HepG2 (cell line): ENCODE data around the gene NDUFB5. TPM values are rescaled to one million over a fixed set of nuclear protein-coding genes. Genes with fewer than 3 reads are reported as not detected.

Experiments
- BCLAF1 ChIP-seq: fragments of 450-650 bp; IDR thresholded peaks from 2 replicates; pipeline ENCODE4 v1.6.1; 2017; ENCODE audit warnings: mild to moderate bottlenecking
- DNMT1 ChIP-seq: sonication (generic); formaldehyde crosslinking; IDR thresholded peaks from 2 replicates; pipeline ENCODE4 v1.5.1; 2020; ENCODE audit warnings: mild to moderate bottlenecking, missing genetic modification reagents
- GTF2F1 ChIP-seq: fragments of 150-350 bp; IDR thresholded peaks from 2 replicates; pipeline ENCODE4 v1.6.1; 2014; ENCODE audit warnings: low read length
- HCFC1 ChIP-seq: fragments of 150-350 bp; IDR thresholded peaks from 2 replicates; pipeline ENCODE4 v1.6.1; 2014; ENCODE audit warnings: low read depth, low read length
- HMGA1 ChIP-seq: sonication (generic); formaldehyde crosslinking; conservative IDR thresholded peaks from 2 replicates; pipeline ENCODE4 v1.4.0; 2020; ENCODE audit warnings: missing genetic modification reagents
- MLX ChIP-seq: IDR thresholded peaks from 2 replicates; pipeline ENCODE4 v1.6.1; 2016
- MXD1 ChIP-seq: sonication (generic); formaldehyde crosslinking; IDR thresholded peaks from 2 replicates; pipeline ENCODE4 v1.4.0; 2020; ENCODE audit warnings: mild to moderate bottlenecking, missing genetic modification reagents
- NR2F6 ChIP-seq, 2 experiments: IDR thresholded peaks; 2 replicates each; pipeline ENCODE4 v1.6.1; 2016; ENCODE audit warnings: antibody characterized with exemption in 1 of 2, mild to moderate bottlenecking in 1 of 2
- NR3C1 ChIP-seq: sonication (generic); formaldehyde crosslinking; IDR thresholded peaks from 2 replicates; pipeline ENCODE4 v1.4.0; 2020; ENCODE audit warnings: missing genetic modification reagents
- RNF219 ChIP-seq: sonication (generic); formaldehyde crosslinking; IDR thresholded peaks from 2 replicates; pipeline ENCODE4 v1.5.0; 2020; ENCODE audit warnings: mild to moderate bottlenecking, missing genetic modification reagents
- ZBTB34 ChIP-seq: sonication (generic); formaldehyde crosslinking; IDR thresholded peaks from 2 replicates; pipeline ENCODE4 v1.8.0; 2022; ENCODE audit warnings: mild to moderate bottlenecking, missing genetic modification reagents
- ZNF138 ChIP-seq: sonication (generic); formaldehyde crosslinking; IDR thresholded peaks from 2 replicates; pipeline ENCODE4 v1.5.0; 2020; ENCODE audit warnings: mild to moderate bottlenecking, low read depth, missing genetic modification reagents
- ZNF30 ChIP-seq: sonication (generic); formaldehyde crosslinking; IDR thresholded peaks from 2 replicates; pipeline ENCODE4 v1.5.0; 2020; ENCODE audit warnings: mild to moderate bottlenecking, missing genetic modification reagents
- ZNF354B ChIP-seq: sonication (generic); formaldehyde crosslinking; IDR thresholded peaks from 2 replicates; pipeline ENCODE4 v1.8.0; 2022; ENCODE audit warnings: mild to moderate bottlenecking, missing genetic modification reagents
- ZNF576 ChIP-seq: sonication (generic); formaldehyde crosslinking; IDR thresholded peaks from 2 replicates; pipeline ENCODE4 v1.4.0; 2020; ENCODE audit warnings: mild to moderate bottlenecking, missing genetic modification reagents
- ZNF724P ChIP-seq: sonication (generic); formaldehyde crosslinking; IDR thresholded peaks from 2 replicates; pipeline ENCODE4 v1.8.0; 2022; ENCODE audit warnings: missing genetic modification reagents, borderline replicate concordance
- ZSCAN12 ChIP-seq: sonication (generic); formaldehyde crosslinking; IDR thresholded peaks from 2 replicates; pipeline ENCODE4 v1.9.0; 2021; ENCODE audit warnings: mild to moderate bottlenecking, missing genetic modification reagents
- ZXDC ChIP-seq: sonication (generic); formaldehyde crosslinking; IDR thresholded peaks from 2 replicates; pipeline ENCODE4 v1.5.0; 2020; ENCODE audit warnings: mild to moderate bottlenecking, missing genetic modification reagents
- polyA plus RNA-seq, 8 experiments: library from polyadenylated mRNA; depleted of rRNA in 3 of 8; stranded (reverse) in 7 of 8; unstranded in 1 of 8; fragments of >200 nt; fragmentation: Illumina TruSeq in 4 of 8; extraction: Trizol in 4 of 8; gene quantifications; 2 replicates each; pipeline versions ENCODE4 v1.2.1 to v1.2.3, GENCODE V29; 2011 to 2016; ENCODE audit warnings: low read depth in 4 of 8, missing spikeins in 1 of 8, mixed read lengths in 1 of 8; ENCODE audit not compliant: insufficient read depth in 1 of 8
- total RNA-seq, 5 experiments: library from RNA; depleted of rRNA; stranded (reverse); fragments of >200 nt; fragmentation: Illumina TruSeq; extraction: Trizol; gene quantifications; 2 replicates each; pipeline ENCODE4 v1.2.3, GENCODE V29; 2016; ENCODE audit warnings: low read depth in 1 of 5

Gene NDUFB5
- total and polyA plus RNA-seq, 2 of the 13 experiments (the other 11 are each of a cell fraction or from before 2014, with no cell fraction given) = 43.3 to 120 TPM

- TF ChIP-seq RNF219 (CRISPR knock-in tag) (no peak), DNMT1 (CRISPR knock-in tag) (no peak), ZBTB34 (CRISPR knock-in tag) (no peak), NR3C1 (CRISPR knock-in tag) (no peak), GTF2F1 (no peak), ZNF354B (CRISPR knock-in tag) (no peak), ZXDC (CRISPR knock-in tag) (no peak), ZNF724P (CRISPR knock-in tag) (no peak), BCLAF1 (no peak), ZNF576 (CRISPR knock-in tag) (no peak), NR2F6 (IDR thresholded peaks at IDR 0.05) (no peak), NR2F6 (CRISPR knock-in tag; IDR thresholded peaks at IDR 0.05) (no peak), ZNF138 (CRISPR knock-in tag) (0 out of 2 replicates have a peak, but pooled peaks have one; percentile 48), MLX (no peak), HMGA1 (CRISPR knock-in tag) (no peak), ZSCAN12 (CRISPR knock-in tag) (no peak), HCFC1 (no peak; the same call in 1 of the 2 replicates), ZNF30 (CRISPR knock-in tag) (no peak), MXD1 (CRISPR knock-in tag) (0 out of 2 replicates have a peak, but pooled peaks have one; percentile 16)
Measured at GRCh38 chr3:179562591-179563270, 41.9 kb upstream of the NDUFB5 start, which contains the start of gene ACTL6A (continued).
